ENCODE measurements around the gene C5orf47. TPM values are rescaled to one million over a fixed set of nuclear protein-coding genes. Genes with fewer than 3 reads are reported as not detected.

The C5orf47 gene
- total and polyA plus RNA-seq, 10 of the 15 experiments (the other 5 are each of a cell fraction or from before 2014, with no cell fraction given) = 0.04 TPM; not detected in 9

GRCh38 chr5:173984218-173984617 lies 4.8 kb upstream of the C5orf47 start:
- no peaks in the 10 kb centered on the region for H3K9me3 ChIP-seq (replicated peaks; ENCODE audit: control insufficient read depth, insufficient read depth, low read length)
- no peak overlapping the region for H3K27ac ChIP-seq (ENCODE audit: control insufficient read depth, insufficient read depth)
- no peaks in the 10 kb centered on the region for H3K4me1 ChIP-seq (ENCODE audit: control insufficient read depth, insufficient read depth, low read length)
- no peak overlapping the region for H3K4me3 ChIP-seq
- TF ChIP-seq RAD21 (IDR thresholded peaks at IDR 0.05; ENCODE audit: insufficient read depth, low read depth, low read length) = peak; percentile 57
- peak; percentile 15; the same call in 1 of the 2 replicates for TF ChIP-seq SMC3 (IDR thresholded peaks at IDR 0.05; ENCODE audit: borderline replicate concordance, low read length)
- no peak for TF ChIP-seq TCF7 (IDR thresholded peaks at IDR 0.05; ENCODE audit: borderline replicate concordance)
- TF ChIP-seq, protein P1, sequence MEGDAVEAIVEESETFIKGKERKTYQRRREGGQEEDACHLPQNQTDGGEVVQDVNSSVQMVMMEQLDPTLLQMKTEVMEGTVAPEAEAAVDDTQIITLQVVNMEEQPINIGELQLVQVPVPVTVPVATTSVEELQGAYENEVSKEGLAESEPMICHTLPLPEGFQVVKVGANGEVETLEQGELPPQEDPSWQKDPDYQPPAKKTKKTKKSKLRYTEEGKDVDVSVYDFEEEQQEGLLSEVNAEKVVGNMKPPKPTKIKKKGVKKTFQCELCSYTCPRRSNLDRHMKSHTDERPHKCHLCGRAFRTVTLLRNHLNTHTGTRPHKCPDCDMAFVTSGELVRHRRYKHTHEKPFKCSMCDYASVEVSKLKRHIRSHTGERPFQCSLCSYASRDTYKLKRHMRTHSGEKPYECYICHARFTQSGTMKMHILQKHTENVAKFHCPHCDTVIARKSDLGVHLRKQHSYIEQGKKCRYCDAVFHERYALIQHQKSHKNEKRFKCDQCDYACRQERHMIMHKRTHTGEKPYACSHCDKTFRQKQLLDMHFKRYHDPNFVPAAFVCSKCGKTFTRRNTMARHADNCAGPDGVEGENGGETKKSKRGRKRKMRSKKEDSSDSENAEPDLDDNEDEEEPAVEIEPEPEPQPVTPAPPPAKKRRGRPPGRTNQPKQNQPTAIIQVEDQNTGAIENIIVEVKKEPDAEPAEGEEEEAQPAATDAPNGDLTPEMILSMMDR (IDR thresholded peaks at IDR 0.05 in 2 of 3, conservative IDR thresholded peaks at IDR 0.05 in 1 of 3; ENCODE audit: control insufficient read depth in 2 of 3, extremely low read depth in 1 of 3, insufficient read depth in 1 of 3, low read depth in 3 of 3, low read length in 3 of 3) = peak; percentile 30 to 36 (median 31); a peak in 4 of 6 replicates
- TF ChIP-seq SP1 (IDR thresholded peaks at IDR 0.05; ENCODE audit: low read depth, low read length) = no peak
- TF ChIP-seq ZNF274 (IDR thresholded peaks at IDR 0.05; ENCODE audit: insufficient read depth, insufficient read length) = no peak
- no peak for TF ChIP-seq TARDBP (IDR thresholded peaks at IDR 0.05; ENCODE audit: borderline replicate concordance)
- no peak for TF ChIP-seq ZSCAN29 (IDR thresholded peaks at IDR 0.05)
- no peak overlapping the region for H3K9ac ChIP-seq (ENCODE audit: control insufficient read depth, insufficient read depth, low read length)
- SMC1A ChIA-PET (ENCODE audit: uncharacterized antibody, unreplicated experiment) = no interaction called here
- CTCF ChIA-PET = interaction anchor here (0.6 to 1.4 kb wide), 3 partner anchors 48 to 368 kb away, joined by 3 to 4 read pairs (median 4); no protein-coding TSS in a partner anchor
- no TSS peak for BruUV-seq (replicated peaks)
- POLR2A ChIA-PET = no interaction called here
- 0% methylated on average over 4 of the region's 4 CpGs for WGBS (ENCODE audit: insufficient coverage, insufficient replicate concordance, low lambda C conversion rate, missing lambda C conversion rate)
- H3K79me2 ChIP-seq (ENCODE audit: control insufficient read depth, insufficient read depth, low read length) = no peaks in the 10 kb centered on the region
- H3K4me2 ChIP-seq (ENCODE audit: control insufficient read depth, insufficient read depth) = no peak overlapping the region
- H3K36me3 ChIP-seq (ENCODE audit: control insufficient read depth in 2 of 2, insufficient read depth in 2 of 2, low read length in 1 of 2) = no peaks in the 10 kb centered on the region
- RAD21 ChIA-PET (ENCODE audit: unreplicated experiment) = interaction anchor here (0.9 kb wide), 1 partner anchor 375 kb away, joined by 3 read pairs; no protein-coding TSS in a partner anchor
- in situ Hi-C loops (cut with MboI) = no loop called here
- peaks cover 0 to 2% of the 10 kb centered on the region in 2 experiments; a peak in 2 of 4 replicates for H3K27me3 ChIP-seq (replicated peaks in 1 of 2; ENCODE audit: control insufficient read depth in 2 of 2, insufficient read depth in 2 of 2, low read length in 1 of 2)
- H2AFZ ChIP-seq (ENCODE audit: control insufficient read depth, low read depth, low read length) = no peak overlapping the region
- FAIRE-seq = peak; percentile 66
- no peaks in the 10 kb centered on the region for H4K20me1 ChIP-seq (ENCODE audit: control insufficient read depth, insufficient read depth)
- intact Hi-C loops (cut with micrococcal nuclease; ENCODE audit: unreplicated experiment) = no loop called here
- DNase-seq (ENCODE audit: low read depth, low spot score) = no peak
- 0 out of 3 replicates have a peak, but pooled peaks have one; percentile 29 for ATAC-seq

All from GM12878 (cell line).